ENCODE measurements around the gene FHDC1.

Gene FHDC1

GRCh38 chr4:152938237-152938947 lies 2.3 kb downstream of the FHDC1 start:
- Histone ChIP-seq H3K27me3 (ENCODE audit: control insufficient read depth, insufficient read depth, low read length) (no peaks in the 10 kb centered on the region), H3K9ac (ENCODE audit: low read length) (no peak overlapping the region), H3K4me1 (ENCODE audit: control insufficient read depth, insufficient read depth, low read length) (no peaks in the 10 kb centered on the region), H3K27ac (ENCODE audit: low read depth, low read length) (no peak overlapping the region), H3K4me3 (ENCODE audit: low read length) (peak overlapping the region; percentile 65), H3K36me3 (ENCODE audit: control insufficient read depth, insufficient read depth, low read length) (no peaks in the 10 kb centered on the region)

GRCh38 chr4:152939621-152940020 lies 3.5 kb downstream of the FHDC1 start:
- H3K4me3 ChIP-seq (ENCODE audit: low read length) = no peak overlapping the region
- H3K9ac ChIP-seq (ENCODE audit: low read length) = no peak overlapping the region
- no peaks in the 10 kb centered on the region for H3K4me1 ChIP-seq (ENCODE audit: control insufficient read depth, insufficient read depth, low read length)
- H3K36me3 ChIP-seq (ENCODE audit: control insufficient read depth, insufficient read depth, low read length) = no peaks in the 10 kb centered on the region
- H3K27me3 ChIP-seq (ENCODE audit: control insufficient read depth, insufficient read depth, low read length) = no peaks in the 10 kb centered on the region
- no peak overlapping the region for H3K27ac ChIP-seq (ENCODE audit: low read depth, low read length)

GRCh38 chr4:152940461-152940860 lies 4.3 kb downstream of the FHDC1 start:
- Histone ChIP-seq H3K27ac (ENCODE audit: low read depth, low read length) (no peak overlapping the region), H3K27me3 (ENCODE audit: control insufficient read depth, insufficient read depth, low read length) (no peaks in the 10 kb centered on the region), H3K9ac (ENCODE audit: low read length) (no peak overlapping the region), H3K4me3 (ENCODE audit: low read length) (no peak overlapping the region), H3K36me3 (ENCODE audit: control insufficient read depth, insufficient read depth, low read length) (no peaks in the 10 kb centered on the region), H3K4me1 (ENCODE audit: control insufficient read depth, insufficient read depth, low read length) (no peaks in the 10 kb centered on the region)

- Histone ChIP-seq H3K36me3 (ENCODE audit: control insufficient read depth, insufficient read depth, low read length) (no peaks in the 10 kb centered on the region), H3K27me3 (ENCODE audit: control insufficient read depth, insufficient read depth, low read length) (no peaks in the 10 kb centered on the region), H3K4me1 (ENCODE audit: control insufficient read depth, insufficient read depth, low read length) (no peaks in the 10 kb centered on the region), H3K4me3 (ENCODE audit: low read length) (no peak overlapping the region), H3K9ac (ENCODE audit: low read length) (no peak overlapping the region), H3K27ac (ENCODE audit: low read depth, low read length) (no peak overlapping the region)
Observed at GRCh38 chr4:152941411-152941810, 5.3 kb downstream of the FHDC1 start.

- H3K4me3 ChIP-seq (ENCODE audit: low read length) = no peak overlapping the region
- no peak overlapping the region for H3K9ac ChIP-seq (ENCODE audit: low read length)
- no peaks in the 10 kb centered on the region for H3K36me3 ChIP-seq (ENCODE audit: control insufficient read depth, insufficient read depth, low read length)
- H3K4me1 ChIP-seq (ENCODE audit: control insufficient read depth, insufficient read depth, low read length) = no peaks in the 10 kb centered on the region
- H3K27ac ChIP-seq (ENCODE audit: low read depth, low read length) = no peak overlapping the region
- no peaks in the 10 kb centered on the region for H3K27me3 ChIP-seq (ENCODE audit: control insufficient read depth, insufficient read depth, low read length)
Observed at GRCh38 chr4:152942346-152942745, 6.2 kb downstream of the FHDC1 start.

- H3K36me3 ChIP-seq (ENCODE audit: control insufficient read depth, insufficient read depth, low read length) = no peaks in the 10 kb centered on the region
- H3K27ac ChIP-seq (ENCODE audit: low read depth, low read length) = no peak overlapping the region
Observed at GRCh38 chr4:152943672-152944071, 7.5 kb downstream of the FHDC1 start.

GRCh38 chr4:152944666-152945320 lies 8.7 kb downstream of the FHDC1 start:
- no peaks in the 10 kb centered on the region for H3K27me3 ChIP-seq (ENCODE audit: control insufficient read depth, insufficient read depth, low read length)
- no peak overlapping the region for H3K4me3 ChIP-seq (ENCODE audit: low read length)
- H3K27ac ChIP-seq (ENCODE audit: low read depth, low read length) = no peak overlapping the region
- no peaks in the 10 kb centered on the region for H3K4me1 ChIP-seq (ENCODE audit: control insufficient read depth, insufficient read depth, low read length)
- no peaks in the 10 kb centered on the region for H3K36me3 ChIP-seq (ENCODE audit: control insufficient read depth, insufficient read depth, low read length)
- no peak overlapping the region for H3K9ac ChIP-seq (ENCODE audit: low read length)

More at GRCh38 chr4:152943672-152944071, 7.5 kb downstream of the FHDC1 start:
- no peaks in the 10 kb centered on the region for H3K27me3 ChIP-seq (ENCODE audit: control insufficient read depth, insufficient read depth, low read length)
- no peak overlapping the region for H3K4me3 ChIP-seq (ENCODE audit: low read length)
- no peak overlapping the region for H3K9ac ChIP-seq (ENCODE audit: low read length)
- no peaks in the 10 kb centered on the region for H3K4me1 ChIP-seq (ENCODE audit: control insufficient read depth, insufficient read depth, low read length)

GRCh38 chr4:152945639-152946038 lies 9.5 kb downstream of the FHDC1 start:
- Histone ChIP-seq H3K27ac (ENCODE audit: low read depth, low read length) (no peak overlapping the region), H3K4me3 (ENCODE audit: low read length) (no peak overlapping the region), H3K36me3 (ENCODE audit: control insufficient read depth, insufficient read depth, low read length) (no peaks in the 10 kb centered on the region), H3K9ac (ENCODE audit: low read length) (no peak overlapping the region), H3K27me3 (ENCODE audit: control insufficient read depth, insufficient read depth, low read length) (no peaks in the 10 kb centered on the region), H3K4me1 (ENCODE audit: control insufficient read depth, insufficient read depth, low read length) (no peaks in the 10 kb centered on the region)

- Histone ChIP-seq H3K27ac (ENCODE audit: low read depth, low read length) (no peak overlapping the region), H3K9ac (ENCODE audit: low read length) (no peak overlapping the region)
Observed at GRCh38 chr4:152946446-152946845, 10.3 kb downstream of the FHDC1 start.

GRCh38 chr4:152947311-152947710 lies 11.2 kb downstream of the FHDC1 start:
- Histone ChIP-seq H3K36me3 (ENCODE audit: control insufficient read depth, insufficient read depth, low read length) (no peaks in the 10 kb centered on the region), H3K4me3 (ENCODE audit: low read length) (no peak overlapping the region), H3K9ac (ENCODE audit: low read length) (no peak overlapping the region), H3K27me3 (ENCODE audit: control insufficient read depth, insufficient read depth, low read length) (no peaks in the 10 kb centered on the region), H3K4me1 (ENCODE audit: control insufficient read depth, insufficient read depth, low read length) (no peaks in the 10 kb centered on the region), H3K27ac (ENCODE audit: low read depth, low read length) (no peak overlapping the region)

More at GRCh38 chr4:152946446-152946845, 10.3 kb downstream of the FHDC1 start:
- Histone ChIP-seq H3K36me3 (ENCODE audit: control insufficient read depth, insufficient read depth, low read length) (no peaks in the 10 kb centered on the region), H3K4me3 (ENCODE audit: low read length) (no peak overlapping the region), H3K27me3 (ENCODE audit: control insufficient read depth, insufficient read depth, low read length) (no peaks in the 10 kb centered on the region), H3K4me1 (ENCODE audit: control insufficient read depth, insufficient read depth, low read length) (no peaks in the 10 kb centered on the region)

GRCh38 chr4:152949930-152950329 lies 13.8 kb downstream of the FHDC1 start:
- no peak overlapping the region for H3K4me3 ChIP-seq (ENCODE audit: low read length)
- no peaks in the 10 kb centered on the region for H3K36me3 ChIP-seq (ENCODE audit: control insufficient read depth, insufficient read depth, low read length)
- no peak overlapping the region for H3K9ac ChIP-seq (ENCODE audit: low read length)
- no peaks in the 10 kb centered on the region for H3K4me1 ChIP-seq (ENCODE audit: control insufficient read depth, insufficient read depth, low read length)
- H3K27ac ChIP-seq (ENCODE audit: low read depth, low read length) = no peak overlapping the region
- H3K27me3 ChIP-seq (ENCODE audit: control insufficient read depth, insufficient read depth, low read length) = no peaks in the 10 kb centered on the region

GRCh38 chr4:152950402-152951274 lies 14.5 kb downstream of the FHDC1 start:
- Histone ChIP-seq H3K4me3 (ENCODE audit: low read length) (no peak overlapping the region), H3K27ac (ENCODE audit: low read depth, low read length) (no peak overlapping the region)

More at GRCh38 chr4:152950402-152951274, 14.5 kb downstream of the FHDC1 start:
- no peak overlapping the region for H3K9ac ChIP-seq (ENCODE audit: low read length)
- H3K4me1 ChIP-seq (ENCODE audit: control insufficient read depth, insufficient read depth, low read length) = no peaks in the 10 kb centered on the region
- no peaks in the 10 kb centered on the region for H3K36me3 ChIP-seq (ENCODE audit: control insufficient read depth, insufficient read depth, low read length)
- no peaks in the 10 kb centered on the region for H3K27me3 ChIP-seq (ENCODE audit: control insufficient read depth, insufficient read depth, low read length)
